Osteocyte (in vitro differentiated cells): ENCODE measurements around the gene BST2. TPM values are rescaled to one million over a fixed set of nuclear protein-coding genes. Genes with fewer than 3 reads are reported as not detected.

Experiments used
- DNase-seq: peaks from one replicate; pipeline ENCODE4 v3.0.0; 2021; ENCODE audit warnings: mixed read lengths; ENCODE audit not compliant: unreplicated experiment; ENCODE audit errors: extremely low spot score
- H3K27ac Mint-ChIP-seq: one replicate; pipeline ENCODE4 v1.8.0; 2021; ENCODE audit warnings: mild to moderate bottlenecking, mixed read lengths; ENCODE audit not compliant: unreplicated experiment
- H3K27me3 Mint-ChIP-seq: one replicate; pipeline ENCODE4 v1.8.0; 2021; ENCODE audit warnings: mixed read lengths; ENCODE audit not compliant: unreplicated experiment
- H3K36me3 Mint-ChIP-seq: one replicate; pipeline ENCODE4 v1.8.0; 2021; ENCODE audit warnings: mixed read lengths; ENCODE audit not compliant: unreplicated experiment
- H3K4me1 Mint-ChIP-seq: one replicate; pipeline ENCODE4 v1.8.0; 2021; ENCODE audit warnings: mixed read lengths; ENCODE audit not compliant: unreplicated experiment
- H3K4me3 Mint-ChIP-seq: one replicate; pipeline ENCODE4 v1.8.0; 2021; ENCODE audit warnings: mild to moderate bottlenecking, moderate library complexity, mixed read lengths; ENCODE audit not compliant: unreplicated experiment
- H3K9me3 Mint-ChIP-seq: one replicate; pipeline ENCODE4 v1.8.0; 2021; ENCODE audit warnings: mixed read lengths; ENCODE audit not compliant: unreplicated experiment
- CTCF ChIP-seq: fragments of 200-600 bp; sonication (generic); IDR thresholded peaks from 2 replicates; pipeline ENCODE4 v1.5.0; 2021; ENCODE audit warnings: antibody characterized with exemption, mild to moderate bottlenecking, moderate library complexity
- total RNA-seq: library from RNA; stranded (reverse); gene quantifications from 2 replicates; pipeline ENCODE4 v1.2.1, GENCODE V29; 2021

The BST2 gene
- total RNA-seq, 1 donor from 2014 or later, result 1.8 TPM

DNA sequence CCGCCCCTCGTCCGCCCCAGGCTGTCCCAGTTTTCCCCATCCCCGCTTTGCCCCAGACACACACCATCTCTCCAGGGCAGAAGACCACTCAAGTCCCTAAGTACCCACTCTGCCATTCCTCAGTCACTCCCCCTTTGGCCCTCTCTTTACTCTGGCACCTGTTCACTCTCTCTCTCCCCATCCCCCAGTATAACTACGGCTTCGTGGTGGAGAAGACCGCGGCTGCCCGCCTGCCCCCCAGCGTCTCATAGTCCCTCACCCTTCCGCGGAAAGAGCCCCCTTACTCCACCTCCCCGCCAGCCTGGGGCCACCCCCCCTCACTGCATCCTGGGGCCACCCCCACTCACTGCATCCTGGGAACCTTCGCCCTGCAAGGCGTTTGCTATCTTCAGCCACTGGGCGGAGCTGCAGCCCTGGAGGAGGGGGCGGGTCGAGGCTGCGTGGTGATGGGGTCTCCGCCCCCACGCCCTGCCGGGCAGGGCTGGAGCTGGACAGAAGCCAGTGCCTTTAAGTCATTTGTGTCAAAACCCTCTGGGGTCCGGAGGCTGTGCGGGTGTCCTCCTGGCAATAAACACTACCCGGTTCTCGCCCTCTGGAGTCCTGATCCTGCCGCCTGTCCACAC is 19.4 kb upstream of the BST2 start:
- peak; percentile 57 for TF ChIP-seq CTCF
- Mint-ChIP-seq H3K4me3 (no peak overlapping the region), H3K36me3 (peaks cover 3% of the 10 kb centered on the region), H3K4me1 (peaks cover 13% of the 10 kb centered on the region), H3K9me3 (no peaks in the 10 kb centered on the region), H3K27me3 (no peaks in the 10 kb centered on the region), H3K27ac (no peak overlapping the region)
- no peak for DNase-seq

- H3K4me3 Mint-ChIP-seq, result no peak overlapping the region
- H3K4me1 Mint-ChIP-seq, result peaks cover 21% of the 10 kb centered on the region
- no peaks in the 10 kb centered on the region for H3K27me3 Mint-ChIP-seq
- H3K9me3 Mint-ChIP-seq, result no peaks in the 10 kb centered on the region
- no peak for TF ChIP-seq CTCF
- DNase-seq, result no peak
- H3K27ac Mint-ChIP-seq, result no peak overlapping the region
- peaks cover 3% of the 10 kb centered on the region for H3K36me3 Mint-ChIP-seq
Observed at GRCh38 chr19:17423429-17424208, 18.2 kb upstream of the BST2 start.

GRCh38 chr19:17421942-17422341 is 16.5 kb upstream of the BST2 start:
- Mint-ChIP-seq H3K36me3 (peaks cover 3% of the 10 kb centered on the region), H3K4me1 (peaks cover 21% of the 10 kb centered on the region), H3K27me3 (peaks cover under 1% of the 10 kb centered on the region), H3K9me3 (no peaks in the 10 kb centered on the region), H3K4me3 (no peak overlapping the region), H3K27ac (no peak overlapping the region)
- no peak for DNase-seq
- TF ChIP-seq CTCF, result no peak

DNA sequence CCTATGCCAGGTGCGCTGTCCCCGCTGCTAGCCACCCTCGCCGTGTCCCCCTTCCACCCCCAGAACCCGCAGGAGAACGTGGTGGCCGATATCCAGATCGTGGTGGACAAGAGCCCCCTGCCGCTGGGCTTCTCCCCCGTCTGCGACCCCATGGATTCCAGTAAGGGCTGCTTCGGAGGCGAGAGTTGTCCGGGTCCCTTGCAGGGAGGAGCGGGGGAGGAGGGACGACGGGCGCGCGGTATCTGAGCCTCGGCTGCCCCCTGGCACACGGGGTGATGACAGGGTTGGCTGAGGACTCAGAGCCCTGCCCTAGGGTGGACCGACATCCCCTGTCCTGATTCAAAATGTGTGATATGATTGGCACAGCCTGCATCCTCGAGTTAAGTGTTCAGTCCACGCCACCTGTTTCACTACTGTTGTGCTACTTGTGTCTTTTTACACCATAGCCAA is 15.1 kb upstream of the BST2 start:
- H3K9me3 Mint-ChIP-seq, result no peaks in the 10 kb centered on the region
- DNase-seq, result no peak
- peaks cover 3% of the 10 kb centered on the region for H3K36me3 Mint-ChIP-seq
- H3K4me1 Mint-ChIP-seq, result peaks cover 21% of the 10 kb centered on the region
- peak overlapping the region; percentile 34 for H3K27ac Mint-ChIP-seq
- H3K27me3 Mint-ChIP-seq, result peaks cover 6% of the 10 kb centered on the region
- no peak for TF ChIP-seq CTCF
- peak overlapping the region; percentile 83 for H3K4me3 Mint-ChIP-seq
